Raji (cell line): ENCODE measurements around the gene CAMSAP1.

Experiments
- POLR2A ChIP-seq: IDR thresholded peaks from 2 replicates; pipeline ENCODE4 v1.6.1; 2011; ENCODE audit warnings: low read depth, low read length, control low read depth; ENCODE audit not compliant: insufficient read depth

Gene CAMSAP1

GRCh38 chr9:135939351-135940265 is 32.3 kb upstream of the CAMSAP1 start:
- no peak for TF ChIP-seq POLR2A

- no peak for TF ChIP-seq POLR2A
Measured at GRCh38 chr9:135937521-135938489, 30.5 kb upstream of the CAMSAP1 start.

GRCh38 chr9:135933114-135933513 is 25.8 kb upstream of the CAMSAP1 start:
- TF ChIP-seq POLR2A, result no peak

GRCh38 chr9:135932656-135933055 is 25.3 kb upstream of the CAMSAP1 start:
- no peak for TF ChIP-seq POLR2A

- TF ChIP-seq POLR2A, result no peak
Measured at GRCh38 chr9:135931349-135931820, 24.0 kb upstream of the CAMSAP1 start.

GRCh38 chr9:135930446-135931345 is 23.4 kb upstream of the CAMSAP1 start:
- TF ChIP-seq POLR2A, result no peak

GRCh38 chr9:135929656-135930445 is 22.5 kb upstream of the CAMSAP1 start:
- TF ChIP-seq POLR2A, result no peak

- no peak for TF ChIP-seq POLR2A
Measured at GRCh38 chr9:135928731-135929655, 21.6 kb upstream of the CAMSAP1 start.

GRCh38 chr9:135928074-135928730 is 20.9 kb upstream of the CAMSAP1 start:
- no peak for TF ChIP-seq POLR2A

- TF ChIP-seq POLR2A, result no peak
Measured at GRCh38 chr9:135927195-135928013, 20.1 kb upstream of the CAMSAP1 start.
